HG03469 (cell line): ENCODE results near the gene ZNF613.
"Not testable (repeated sequence)": the region's sequence is repeated elsewhere in the genome, so short reads cannot be mapped to it uniquely, and the experiment has no call there.

Experiments used
- ATAC-seq: cut with Tn5 transposase; IDR thresholded peaks from one replicate; pipeline ENCODE4 v1.9.1; 2021; ENCODE audit warnings: mild to moderate bottlenecking, moderate library complexity, moderate number of reproducible peaks; ENCODE audit not compliant: unreplicated experiment

The ZNF613 gene

GRCh38 chr19:51938936-51939335 is 11.7 kb downstream of the ZNF613 start:
- no peak for ATAC-seq

- no peak for ATAC-seq
These were observed 17.7 kb downstream of the ZNF613 start for GRCh38 chr19:51944798-51945552.

GRCh38 chr19:51946602-51947001 is 19.3 kb downstream of the ZNF613 start:
- ATAC-seq = no peak

GRCh38 chr19:51948975-51949374 is 21.7 kb downstream of the ZNF613 start:
- ATAC-seq = no peak

GRCh38 chr19:51957846-51958245 is 30.6 kb downstream of the ZNF613 start:
- not testable (repeated sequence) for ATAC-seq

- no peak for ATAC-seq
These were observed 32.5 kb downstream of the ZNF613 start for GRCh38 chr19:51959791-51960190.

- ATAC-seq = not testable (repeated sequence)
These were observed 33.5 kb downstream of the ZNF613 start for GRCh38 chr19:51960621-51961233.

GRCh38 chr19:51965583-51965982 is 38.3 kb downstream of the ZNF613 start:
- no peak for ATAC-seq

- no peak for ATAC-seq
These were observed 43.4 kb downstream of the ZNF613 start for GRCh38 chr19:51970718-51971117.

GRCh38 chr19:51971624-51972023 is 44.4 kb downstream of the ZNF613 start:
- no peak for ATAC-seq

GRCh38 chr19:51975787-51976186 is 48.5 kb downstream of the ZNF613 start:
- ATAC-seq = not testable (repeated sequence)

- no peak for ATAC-seq
These were observed 49.6 kb downstream of the ZNF613 start for GRCh38 chr19:51976852-51977251.

GRCh38 chr19:51977346-51977745 is 50.1 kb downstream of the ZNF613 start:
- ATAC-seq = no peak

GRCh38 chr19:51978882-51979281 is 51.6 kb downstream of the ZNF613 start:
- ATAC-seq = no peak

GRCh38 chr19:51980116-51980736 is 53.0 kb downstream of the ZNF613 start:
- no peak for ATAC-seq

GRCh38 chr19:51980926-51981325 is 53.7 kb downstream of the ZNF613 start:
- ATAC-seq = not testable (repeated sequence)

GRCh38 chr19:51983361-51983760 is 56.1 kb downstream of the ZNF613 start:
- ATAC-seq = no peak

- peak; percentile 62 for ATAC-seq
These were observed 59.3 kb downstream of the ZNF613 start, which contains the start of gene ZNF350 for GRCh38 chr19:51986309-51987291. TSS of gene ZNF350 (minus strand) at chr19:51986840. CDS start at chr19:51974360, 12,480 bp downstream.

- no peak for ATAC-seq
These were observed 66.2 kb downstream of the ZNF613 start for GRCh38 chr19:51993422-51993821.

GRCh38 chr19:51994048-51994644 is 66.9 kb downstream of the ZNF613 start:
- no peak for ATAC-seq
